IMR-90 (cell line): ENCODE data around the gene SLC15A3. TPM values are rescaled to one million over a fixed set of nuclear protein-coding genes. Genes with fewer than 3 reads are reported as not detected.
A peak's percentile ranks its signal among the peaks of the same experiment; 100 is the strongest.

Source experiments
- ATAC-seq: fragments of 200-7000 bp; cut with Tn5 transposase; 2 replicates; pipeline ENCODE4 v1.9.1; 2020; ENCODE audit warnings: low read depth, mild to moderate bottlenecking, moderate library complexity
- BruUV-seq: library from RNA; stranded (reverse); fragments of 400-500 nt; replicated peaks from 2 replicates; lab custom pipeline; 2021; lab: Mats Ljungman, UMichigan
- CTCF ChIA-PET: fragments of 300-600 bp; formaldehyde crosslinking; extraction: SDS; loops from one replicate; lab custom pipeline; 2021; ENCODE audit warnings: antibody characterized with exemption; lab: Yijun Ruan, JAX
- POLR2A ChIA-PET: fragments of 300-600 bp; sonication (Branson Sonifier 250); formaldehyde crosslinking; loops from one replicate; lab custom pipeline; 2022; ENCODE audit warnings: antibody characterized with exemption; ENCODE audit not compliant: unreplicated experiment; lab: Charles Lee
- DNase-seq: peaks from one replicate; pipeline ENCODE4 v3.0.0; 2013
- H2AFZ ChIP-seq: replicated peaks from 2 replicates; pipeline ENCODE3; 2013; ENCODE audit warnings: low read length, mild to moderate bottlenecking; ENCODE audit not compliant: poor library complexity
- H2AK5ac ChIP-seq: 2 replicates; pipeline ENCODE4 v1.6.1; 2013; ENCODE audit warnings: low read depth, low read length, inconsistent platforms
- H2AK9ac ChIP-seq: replicated peaks from 2 replicates; pipeline ENCODE3; 2013; ENCODE audit warnings: mild to moderate bottlenecking, low read depth, low read length, moderate library complexity; ENCODE audit not compliant: poor library complexity
- H2BK120ac ChIP-seq: 2 replicates; pipeline ENCODE4 v1.6.1; 2013; ENCODE audit warnings: low read depth, low read length, inconsistent platforms
- H2BK15ac ChIP-seq: 3 replicates; pipeline ENCODE4 v1.6.1; 2013; ENCODE audit warnings: low read depth, low read length, inconsistent platforms
- H2BK20ac ChIP-seq: 2 replicates; pipeline ENCODE4 v1.6.1; 2013; ENCODE audit warnings: low read depth, mild to moderate bottlenecking, inconsistent platforms, low read length, moderate library complexity
- H2BK5ac ChIP-seq: 2 replicates; pipeline ENCODE4 v1.6.1; 2013; ENCODE audit warnings: mild to moderate bottlenecking, low read depth, low read length, inconsistent platforms; ENCODE audit not compliant: poor library complexity, severe bottlenecking
- H3K14ac ChIP-seq: replicated peaks from 2 replicates; pipeline ENCODE4 v1.6.1; 2013; ENCODE audit warnings: low read depth, low read length, inconsistent platforms
- H3K18ac ChIP-seq: 2 replicates; pipeline ENCODE4 v1.6.1; 2013; ENCODE audit warnings: low read depth, low read length, control low read depth
- H3K23ac ChIP-seq: 2 replicates; pipeline ENCODE4 v1.6.1; 2013; ENCODE audit warnings: low read depth, low read length, inconsistent platforms
- H3K27ac ChIP-seq: 2 replicates; pipeline ENCODE4 v1.5.1; 2013; ENCODE audit warnings: mild to moderate bottlenecking, control low read depth, low read length; ENCODE audit not compliant: insufficient read depth
- H3K27me3 ChIP-seq: 2 replicates; pipeline ENCODE4 v1.6.1; 2013; ENCODE audit warnings: low read length; ENCODE audit not compliant: control insufficient read depth, insufficient read depth
- H3K36me3 ChIP-seq: 2 replicates; pipeline ENCODE4 v1.6.1; 2013; ENCODE audit warnings: low read length, mixed read lengths; ENCODE audit not compliant: control insufficient read depth, insufficient read depth
- H3K4ac ChIP-seq: 2 replicates; pipeline ENCODE4 v1.6.1; 2013; ENCODE audit warnings: low read depth, low read length, inconsistent platforms
- H3K4me1 ChIP-seq: 2 replicates; pipeline ENCODE4 v1.6.1; 2013; ENCODE audit warnings: low read length, mixed read lengths; ENCODE audit not compliant: control insufficient read depth, insufficient read depth
- H3K4me2 ChIP-seq: 2 replicates; pipeline ENCODE4 v1.6.1; 2013; ENCODE audit warnings: low read depth, mild to moderate bottlenecking, control low read depth, low read length, moderate library complexity
- H3K4me3 ChIP-seq: 2 replicates; pipeline ENCODE4 v1.5.1; 2013; ENCODE audit warnings: low read depth, mild to moderate bottlenecking, control low read depth, low read length, moderate library complexity; ENCODE audit not compliant: insufficient read depth
- H3K56ac ChIP-seq: 2 replicates; pipeline ENCODE4 v1.6.1; 2013; ENCODE audit warnings: low read length, inconsistent platforms; ENCODE audit not compliant: insufficient read depth; ENCODE audit errors: extremely low read depth
- H3K79me1 ChIP-seq, 2 experiments: 2 replicates each; pipeline ENCODE4 v1.6.1; 2013; ENCODE audit warnings: low read length in 2 of 2, inconsistent platforms in 1 of 2, low read depth in 1 of 2
- H3K9ac ChIP-seq: 2 replicates; pipeline ENCODE4 v1.6.1; 2013; ENCODE audit warnings: low read depth, low read length, control low read depth
- H3K9me1 ChIP-seq: 2 replicates; pipeline ENCODE4 v1.6.1; 2013; ENCODE audit warnings: low read length, inconsistent platforms; ENCODE audit not compliant: insufficient read depth
- H3K9me3 ChIP-seq: 2 replicates; pipeline ENCODE4 v1.6.1; 2013; ENCODE audit warnings: low read length; ENCODE audit not compliant: control insufficient read depth, insufficient read depth
- H4K20me1 ChIP-seq: 2 replicates; pipeline ENCODE4 v1.6.1; 2013; ENCODE audit warnings: low read length, inconsistent platforms; ENCODE audit not compliant: insufficient read depth
- H4K5ac ChIP-seq: 2 replicates; pipeline ENCODE4 v1.6.1; 2013; ENCODE audit warnings: mild to moderate bottlenecking, low read depth, low read length, control low read depth
- H4K8ac ChIP-seq, 2 experiments: 2 replicates each; pipeline ENCODE4 v1.6.1; 2013; ENCODE audit warnings: low read depth in 2 of 2, low read length in 2 of 2, control low read depth in 1 of 2, inconsistent platforms in 1 of 2
- H4K91ac ChIP-seq: 2 replicates; pipeline ENCODE4 v1.6.1; 2013; ENCODE audit warnings: low read depth, low read length, inconsistent platforms; ENCODE audit not compliant: insufficient read depth
- BHLHE40 ChIP-seq: fragments of 150-350 bp; IDR thresholded peaks from 2 replicates; pipeline ENCODE4 v1.6.1; 2016; ENCODE audit warnings: mild to moderate bottlenecking, low read depth, low read length
- CEBPB ChIP-seq: IDR thresholded peaks from 2 replicates; pipeline ENCODE4 v1.6.1; 2012; ENCODE audit warnings: low read depth, low read length, improper control_type of control experiment
- CHD1 ChIP-seq: IDR thresholded peaks from 2 replicates; pipeline ENCODE4 v1.6.1; 2012; ENCODE audit warnings: low read depth, low read length, improper control_type of control experiment
- CTCF ChIP-seq: conservative IDR thresholded peaks from 2 replicates; pipeline ENCODE4 v1.5.1; 2012; ENCODE audit warnings: mild to moderate bottlenecking, low read depth, low read length, improper control_type of control experiment
- ELK1 ChIP-seq: fragments of 150-350 bp; IDR thresholded peaks from 2 replicates; pipeline ENCODE4 v1.6.1; 2016; ENCODE audit warnings: low read depth, mild to moderate bottlenecking, low read length, moderate library complexity, borderline replicate concordance
- FOS ChIP-seq: fragments of 150-350 bp; IDR thresholded peaks from 2 replicates; pipeline ENCODE4 v1.6.1; 2016; ENCODE audit warnings: low read depth, low read length
- MAFK ChIP-seq: IDR thresholded peaks from 2 replicates; pipeline ENCODE4 v1.6.1; 2012; ENCODE audit warnings: low read depth, low read length, improper control_type of control experiment
- MAZ ChIP-seq: IDR thresholded peaks from 2 replicates; pipeline ENCODE4 v1.6.1; 2012; ENCODE audit warnings: low read depth, mild to moderate bottlenecking, low read length, improper control_type of control experiment, moderate library complexity, borderline replicate concordance
- MXI1 ChIP-seq: IDR thresholded peaks from 2 replicates; pipeline ENCODE4 v1.6.1; 2012; ENCODE audit warnings: low read depth, mild to moderate bottlenecking, low read length, moderate library complexity, borderline replicate concordance
- NFE2L2 ChIP-seq: fragments of 150-350 bp; IDR thresholded peaks from 2 replicates; pipeline ENCODE4 v1.6.1; 2016; ENCODE audit warnings: low read depth, mild to moderate bottlenecking, low read length
- POLR2A ChIP-seq: IDR thresholded peaks from 2 replicates; pipeline ENCODE4 v1.6.1; 2012; ENCODE audit warnings: mild to moderate bottlenecking, low read depth, low read length
- RAD21 ChIP-seq: IDR thresholded peaks from 2 replicates; pipeline ENCODE4 v1.6.1; 2012; ENCODE audit warnings: low read length, improper control_type of control experiment
- RCOR1 ChIP-seq: IDR thresholded peaks from 2 replicates; pipeline ENCODE4 v1.6.1; 2012; ENCODE audit warnings: mild to moderate bottlenecking, low read length, improper control_type of control experiment; ENCODE audit not compliant: insufficient replicate concordance
- RFX5 ChIP-seq: IDR thresholded peaks from 2 replicates; pipeline ENCODE4 v1.8.0; 2012; ENCODE audit warnings: low read depth, mild to moderate bottlenecking, low read length, moderate library complexity
- SMC3 ChIP-seq: fragments of 150-350 bp; IDR thresholded peaks from 2 replicates; pipeline ENCODE4 v1.6.1; 2016; ENCODE audit warnings: low read depth, mild to moderate bottlenecking, antibody characterized with exemption, low read length, moderate library complexity
- USF2 ChIP-seq: fragments of 150-350 bp; IDR thresholded peaks from 2 replicates; pipeline ENCODE4 v1.6.1; 2017; ENCODE audit warnings: mild to moderate bottlenecking, antibody characterized with exemption, low read length, low read depth
- WGBS, 2 experiments: methylation state at CpG; one replicate each; pipeline versions ENCODE4 v1.1.5 to v1.1.7; 2013; ENCODE audit warnings: missing lambda C conversion rate in 2 of 2; ENCODE audit not compliant: insufficient read length in 1 of 2; ENCODE audit errors: extremely low coverage in 2 of 2; 5-methylcytosine and 5-hydroxymethylcytosine counted together
- dilution Hi-C: fragments of 300-500 bp; cut with HindIII; formaldehyde crosslinking; loops from one replicate; pipeline ENCODE4 v1.14.3; 2018; ENCODE audit warnings: low sequenced_read_pairs; ENCODE audit not compliant: unreplicated experiment
- in situ Hi-C: fragments of 300-500 bp; cut with MboI; formaldehyde crosslinking; loops from 3 replicates; pipeline ENCODE4 v1.14.3; 2019; ENCODE audit warnings: low sequenced_read_pairs, inconsistent platforms, mixed read lengths
- intact Hi-C: fragments of 100-400 bp; cut with micrococcal nuclease; formaldehyde crosslinking; loops from 2 replicates; pipeline ENCODE4 v1.10.0; 2022
- polyA plus RNA-seq, 3 experiments: library from polyadenylated mRNA; depleted of rRNA; stranded (reverse); fragments of >200 nt; gene quantifications; 2 replicates each; pipeline ENCODE4 v1.2.3, GENCODE V29; 2012; ENCODE audit warnings: low replicate concordance in 1 of 3
- total RNA-seq: library from RNA; depleted of rRNA; stranded (reverse); fragments of >200 nt; gene quantifications from 2 replicates; pipeline ENCODE4 v1.2.3, GENCODE V29; 2012

The SLC15A3 gene
- total and polyA plus RNA-seq, 2 of the 4 experiments (the other 2 are of a cell fraction) = 3.2 to 4.4 TPM

GRCh38 chr11:60912223-60912850 is 39.6 kb downstream of the SLC15A3 start:
- no peak for TF ChIP-seq RAD21
- no peak for TF ChIP-seq NFE2L2
- no peak for TF ChIP-seq MAFK
- no peak for TF ChIP-seq MXI1
- TF ChIP-seq BHLHE40 = no peak
- no peak for TF ChIP-seq CEBPB
- TF ChIP-seq RCOR1 = no peak
- no peak for TF ChIP-seq ELK1
- TF ChIP-seq CTCF = no peak
- TF ChIP-seq USF2 = no peak
- TF ChIP-seq POLR2A = no peak
- TF ChIP-seq MAZ = no peak
- no peak for TF ChIP-seq SMC3
- no peak for TF ChIP-seq RFX5
- no peak for TF ChIP-seq FOS
- TF ChIP-seq CHD1 = no peak
- dilution Hi-C loops (no loop called here), intact Hi-C loops (no loop called here), in situ Hi-C loops (loop anchor here (25.0 kb wide), 1 partner anchor 1325 kb away; no protein-coding TSS in a partner anchor)
- peaks cover 4% of the 10 kb centered on the region; the same call in 1 of the 2 replicates for H3K4me1 ChIP-seq
- ATAC-seq (no peak), DNase-seq (no peak)
- H3K9me1 ChIP-seq = peaks cover 7% of the 10 kb centered on the region
- H4K8ac ChIP-seq = no peak overlapping the region
- POLR2A ChIA-PET = interaction anchor here (0.6 kb wide), 1 partner anchor 40 kb away, joined by 3 read pairs; the partner anchor contains the start of gene SLC15A3
- no peak overlapping the region for H2BK15ac ChIP-seq
- no peaks in the 10 kb centered on the region for H3K9me3 ChIP-seq
- H3K4ac ChIP-seq = no peak overlapping the region
- H2AK9ac ChIP-seq = no peak overlapping the region
- no peak overlapping the region for H3K9ac ChIP-seq
- H3K18ac ChIP-seq = no peak overlapping the region
- CTCF ChIA-PET = no interaction called here
- peak overlapping the region; percentile 64 for H2AFZ ChIP-seq
- WGBS, 2 experiments = 54% methylated on average over 4 of the region's 12 CpGs; no CpG with 5 or more reads in 1 of the 2 experiments
- H3K56ac ChIP-seq = no peak overlapping the region
- H3K4me2 ChIP-seq = no peak overlapping the region
- no peak overlapping the region for H4K5ac ChIP-seq
- no peak overlapping the region for H3K14ac ChIP-seq
- H2BK120ac ChIP-seq = no peak overlapping the region
- H2AK5ac ChIP-seq = no peak overlapping the region
- no peak overlapping the region for H2BK20ac ChIP-seq
- H3K79me1 ChIP-seq = peaks cover 10 to 28% of the 10 kb centered on the region in 2 experiments
- no peak overlapping the region for H3K27ac ChIP-seq
- H3K36me3 ChIP-seq = no peaks in the 10 kb centered on the region
- H3K23ac ChIP-seq = no peak overlapping the region
- H2BK5ac ChIP-seq = no peak overlapping the region
- peaks cover 10% of the 10 kb centered on the region for H3K27me3 ChIP-seq
- no TSS peak for BruUV-seq
- no peak overlapping the region for H3K4me3 ChIP-seq
- H4K91ac ChIP-seq = no peak overlapping the region
- peaks cover 3% of the 10 kb centered on the region; the same call in 1 of the 2 replicates for H4K20me1 ChIP-seq
